HEK293 (cell line): ENCODE data around the gene ILRUN.

ENCODE experiments used
- CTCF ChIA-PET: fragments of 350-600 bp; formaldehyde crosslinking; extraction: SDS; loops from one replicate; lab custom pipeline; 2021; ENCODE audit warnings: antibody characterized with exemption; lab: Yijun Ruan, JAX
- POLR2A ChIA-PET: fragments of 300-600 bp; formaldehyde crosslinking; extraction: SDS; loops from one replicate; lab custom pipeline; 2020; ENCODE audit warnings: antibody characterized with exemption, inconsistent platforms; lab: Yijun Ruan, JAX
- H3K27ac ChIP-seq: fragments of 200-500 bp; sonication (Bioruptor generic); 2 replicates; pipeline ENCODE4 v1.5.1; 2014; ENCODE audit warnings: low read depth, low read length, control low read depth, inconsistent platforms; ENCODE audit errors: extremely low read depth
- H3K36me3 ChIP-seq, 2 experiments: fragments of 200-500 bp in 1 of 2; sonication (Bioruptor generic) in 1 of 2; 1 replicate in 1 of 2; 2 replicates in 1 of 2; pipeline ENCODE4 v1.5.1; 2014 to 2017; ENCODE audit warnings: inconsistent platforms in 2 of 2, low read length in 2 of 2; ENCODE audit not compliant: control insufficient read depth in 2 of 2, insufficient read depth in 1 of 2
- H3K4me1 ChIP-seq: fragments of 200-500 bp; sonication (Bioruptor generic); 2 replicates; pipeline ENCODE4 v1.5.1; 2014; ENCODE audit warnings: mild to moderate bottlenecking, low read length, inconsistent platforms; ENCODE audit not compliant: control insufficient read depth, insufficient read depth
- H3K4me3 ChIP-seq: 2 replicates; pipeline ENCODE4 v1.5.1; 2011; ENCODE audit warnings: low read depth, mild to moderate bottlenecking, control low read depth, low read length, moderate library complexity
- H3K9me3 ChIP-seq: fragments of 200-500 bp; sonication (Bioruptor generic); 2 replicates; pipeline ENCODE4 v1.5.1; 2014; ENCODE audit warnings: low read depth, low read length, inconsistent platforms; ENCODE audit not compliant: control insufficient read depth, insufficient read depth
- ATF2 ChIP-seq: fragments of 450-650 bp; formaldehyde crosslinking; IDR thresholded peaks from 2 replicates; pipeline ENCODE4 v1.5.1; 2016; ENCODE audit warnings: missing biosample characterization, missing genetic modification characterization, low read depth
- FEZF1 ChIP-seq: fragments of 450-650 bp; formaldehyde crosslinking; IDR thresholded peaks from 2 replicates; pipeline ENCODE4 v1.5.1; 2016; ENCODE audit warnings: missing biosample characterization, missing genetic modification characterization
- GLI2 ChIP-seq: fragments of 450-650 bp; formaldehyde crosslinking; IDR thresholded peaks from 2 replicates; pipeline ENCODE4; 2017; ENCODE audit warnings: missing biosample characterization, missing genetic modification characterization, low read depth, borderline replicate concordance
- MYNN ChIP-seq: fragments of 450-650 bp; formaldehyde crosslinking; IDR thresholded peaks from 2 replicates; pipeline ENCODE4 v1.5.1; 2016; ENCODE audit warnings: missing biosample characterization, missing genetic modification characterization, borderline replicate concordance
- MZF1 ChIP-seq: fragments of 450-650 bp; formaldehyde crosslinking; IDR thresholded peaks from 2 replicates; pipeline ENCODE4 v1.5.1; 2017; ENCODE audit warnings: missing biosample characterization, missing genetic modification characterization, borderline replicate concordance
- SCRT1 ChIP-seq: fragments of 450-650 bp; formaldehyde crosslinking; IDR thresholded peaks from 2 replicates; pipeline ENCODE4 v1.5.1; 2016; ENCODE audit warnings: missing biosample characterization, missing genetic modification characterization, borderline replicate concordance
- SP3 ChIP-seq: fragments of 450-650 bp; formaldehyde crosslinking; IDR thresholded peaks from 2 replicates; pipeline ENCODE4 v1.5.1; 2016; ENCODE audit warnings: missing biosample characterization, missing genetic modification characterization
- ZBTB1 ChIP-seq: fragments of 450-650 bp; formaldehyde crosslinking; IDR thresholded peaks from 2 replicates; pipeline ENCODE4 v1.5.1; 2016; ENCODE audit warnings: missing biosample characterization, missing genetic modification characterization
- ZBTB20 ChIP-seq: fragments of 450-650 bp; formaldehyde crosslinking; IDR thresholded peaks from 2 replicates; pipeline ENCODE4 v1.5.1; 2016; ENCODE audit warnings: missing biosample characterization, missing genetic modification characterization
- ZNF121 ChIP-seq: fragments of 450-650 bp; formaldehyde crosslinking; IDR thresholded peaks from 2 replicates; pipeline ENCODE4 v1.5.1; 2016; ENCODE audit warnings: missing biosample characterization, missing genetic modification characterization
- ZNF175 ChIP-seq: fragments of 450-650 bp; formaldehyde crosslinking; IDR thresholded peaks from 2 replicates; pipeline ENCODE4 v1.5.1; 2016; ENCODE audit warnings: missing biosample characterization, missing genetic modification characterization
- ZNF248 ChIP-seq: fragments of 450-650 bp; formaldehyde crosslinking; IDR thresholded peaks from 2 replicates; pipeline ENCODE4 v1.5.1; 2017; ENCODE audit warnings: missing biosample characterization, missing genetic modification characterization
- ZNF514 ChIP-seq: fragments of 450-650 bp; formaldehyde crosslinking; IDR thresholded peaks from 2 replicates; pipeline ENCODE4 v1.5.1; 2016; ENCODE audit warnings: missing biosample characterization, missing genetic modification characterization
- ZNF544 ChIP-seq: fragments of 450-650 bp; formaldehyde crosslinking; IDR thresholded peaks from 2 replicates; pipeline ENCODE4 v1.5.0; 2017; ENCODE audit warnings: missing biosample characterization, missing genetic modification characterization
- ZNF621 ChIP-seq: fragments of 450-650 bp; formaldehyde crosslinking; IDR thresholded peaks from 2 replicates; pipeline ENCODE4 v1.5.1; 2017; ENCODE audit warnings: missing biosample characterization, missing genetic modification characterization
- ZNF707 ChIP-seq: fragments of 450-650 bp; formaldehyde crosslinking; IDR thresholded peaks from 2 replicates; pipeline ENCODE4 v1.5.1; 2016; ENCODE audit warnings: missing biosample characterization, missing genetic modification characterization
- ZSCAN16 ChIP-seq: fragments of 450-650 bp; formaldehyde crosslinking; IDR thresholded peaks from 2 replicates; pipeline ENCODE4 v1.5.1; 2016; ENCODE audit warnings: missing biosample characterization, missing genetic modification characterization
- TF ChIP-seq, protein P1 (sequence below): fragments of 450-650 bp; formaldehyde crosslinking; conservative IDR thresholded peaks from 2 replicates; pipeline ENCODE4 v1.5.1; 2016; ENCODE audit warnings: low read depth, missing biosample characterization, missing genetic modification characterization

The ILRUN gene

GRCh38 chr6:34689742-34690141 lies 6.8 kb downstream of the ILRUN start:
- H3K36me3 ChIP-seq, result peaks cover 2 to 13% of the 10 kb centered on the region in 2 experiments; a peak in 2 of 3 replicates
- H3K4me1 ChIP-seq, result peaks cover 3% of the 10 kb centered on the region; the same call in 1 of the 2 replicates
- POLR2A ChIA-PET, result no interaction called here
- no peak overlapping the region for H3K4me3 ChIP-seq
- TF ChIP-seq ATF2 (tag by site-specific recombination) (no peak), ZNF175 (tag by site-specific recombination) (no peak)
- H3K9me3 ChIP-seq, result no peaks in the 10 kb centered on the region
- CTCF ChIA-PET, result interaction anchor here (0.7 kb wide), 1 partner anchor 80 kb away, joined by 3 read pairs; no protein-coding TSS in a partner anchor
- H3K27ac ChIP-seq, result no peak overlapping the region

- CTCF ChIA-PET, result no interaction called here
- Histone ChIP-seq H3K4me1 (peaks cover 6% of the 10 kb centered on the region; the same call in 1 of the 2 replicates), H3K27ac (no peak overlapping the region)
These were observed 7.6 kb downstream of the ILRUN start for GRCh38 chr6:34688956-34689355.

DNA sequence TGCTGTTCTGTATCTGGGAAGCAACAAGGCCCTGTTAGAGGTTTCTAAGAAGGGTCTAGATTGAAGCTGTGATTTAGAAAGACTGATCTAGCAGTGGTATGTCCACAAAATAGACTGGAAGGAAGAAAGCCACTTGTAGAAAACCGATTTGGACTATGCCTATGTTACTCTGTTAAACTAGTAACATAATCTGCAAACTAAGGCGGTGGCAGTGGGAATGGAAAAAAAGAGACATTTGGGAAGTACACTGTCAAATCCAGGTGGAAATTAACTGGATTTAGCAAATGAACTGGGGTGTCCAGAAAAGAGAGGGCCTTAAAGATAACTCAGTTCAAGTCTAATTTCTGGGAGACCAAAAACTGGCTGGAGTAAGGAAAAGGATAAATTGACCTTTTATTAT lies 11.6 kb downstream of the ILRUN start:
- H3K4me3 ChIP-seq, result no peak overlapping the region
- TF ChIP-seq SP3 (no peak), ZNF621 (no peak), MZF1 (no peak), ZSCAN16 (tag by site-specific recombination) (no peak), ZBTB1 (tag by site-specific recombination) (no peak), ZNF544 (tag by site-specific recombination) (no peak), FEZF1 (tag by site-specific recombination) (no peak), ZBTB20 (tag by site-specific recombination) (no peak), ZNF514 (tag by site-specific recombination) (no peak), MYNN (no peak), ZNF248 (no peak), ZNF707 (no peak), ZNF121 (tag by site-specific recombination) (no peak), ATF2 (tag by site-specific recombination) (no peak)
- TF ChIP-seq, protein P1, sequence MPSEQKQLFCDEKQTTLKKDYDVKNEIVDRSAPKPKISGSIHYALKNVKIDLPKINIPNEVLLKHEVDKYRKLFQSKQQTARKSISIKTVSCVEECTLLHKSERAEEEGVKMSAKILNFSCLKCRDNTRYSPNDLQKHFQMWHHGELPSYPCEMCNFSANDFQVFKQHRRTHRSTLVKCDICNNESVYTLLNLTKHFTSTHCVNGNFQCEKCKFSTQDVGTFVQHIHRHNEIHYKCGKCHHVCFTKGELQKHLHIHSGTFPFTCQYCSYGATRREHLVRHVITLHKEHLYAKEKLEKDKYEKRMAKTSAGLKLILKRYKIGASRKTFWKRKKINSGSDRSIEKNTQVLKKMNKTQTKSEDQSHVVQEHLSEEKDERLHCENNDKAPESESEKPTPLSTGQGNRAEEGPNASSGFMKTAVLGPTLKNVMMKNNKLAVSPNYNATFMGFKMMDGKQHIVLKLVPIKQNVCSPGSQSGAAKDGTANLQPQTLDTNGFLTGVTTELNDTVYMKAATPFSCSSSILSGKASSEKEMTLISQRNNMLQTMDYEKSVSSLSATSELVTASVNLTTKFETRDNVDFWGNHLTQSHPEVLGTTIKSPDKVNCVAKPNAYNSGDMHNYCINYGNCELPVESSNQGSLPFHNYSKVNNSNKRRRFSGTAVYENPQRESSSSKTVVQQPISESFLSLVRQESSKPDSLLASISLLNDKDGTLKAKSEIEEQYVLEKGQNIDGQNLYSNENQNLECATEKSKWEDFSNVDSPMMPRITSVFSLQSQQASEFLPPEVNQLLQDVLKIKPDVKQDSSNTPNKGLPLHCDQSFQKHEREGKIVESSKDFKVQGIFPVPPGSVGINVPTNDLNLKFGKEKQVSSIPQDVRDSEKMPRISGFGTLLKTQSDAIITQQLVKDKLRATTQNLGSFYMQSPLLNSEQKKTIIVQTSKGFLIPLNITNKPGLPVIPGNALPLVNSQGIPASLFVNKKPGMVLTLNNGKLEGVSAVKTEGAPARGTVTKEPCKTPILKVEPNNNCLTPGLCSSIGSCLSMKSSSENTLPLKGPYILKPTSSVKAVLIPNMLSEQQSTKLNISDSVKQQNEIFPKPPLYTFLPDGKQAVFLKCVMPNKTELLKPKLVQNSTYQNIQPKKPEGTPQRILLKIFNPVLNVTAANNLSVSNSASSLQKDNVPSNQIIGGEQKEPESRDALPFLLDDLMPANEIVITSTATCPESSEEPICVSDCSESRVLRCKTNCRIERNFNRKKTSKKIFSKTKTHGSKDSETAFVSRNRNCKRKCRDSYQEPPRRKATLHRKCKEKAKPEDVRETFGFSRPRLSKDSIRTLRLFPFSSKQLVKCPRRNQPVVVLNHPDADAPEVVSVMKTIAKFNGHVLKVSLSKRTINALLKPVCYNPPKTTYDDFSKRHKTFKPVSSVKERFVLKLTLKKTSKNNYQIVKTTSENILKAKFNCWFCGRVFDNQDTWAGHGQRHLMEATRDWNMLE (tag by site-specific recombination), result no peak
- H3K9me3 ChIP-seq, result no peaks in the 10 kb centered on the region
- CTCF ChIA-PET, result interaction anchor here (0.6 to 1.1 kb wide), 2 partner anchors 69 to 269 kb away, joined by 3 to 4 read pairs; no protein-coding TSS in a partner anchor
- peaks cover 2 to 8% of the 10 kb centered on the region in 2 experiments; a peak in 2 of 3 replicates for H3K36me3 ChIP-seq
- H3K27ac ChIP-seq, result no peak overlapping the region
- peaks cover 15% of the 10 kb centered on the region for H3K4me1 ChIP-seq
- POLR2A ChIA-PET, result no interaction called here

More at GRCh38 chr6:34688956-34689355, 7.6 kb downstream of the ILRUN start:
- peaks cover 2 to 13% of the 10 kb centered on the region in 2 experiments; a peak in 2 of 3 replicates for H3K36me3 ChIP-seq
- no peaks in the 10 kb centered on the region for H3K9me3 ChIP-seq
- H3K4me3 ChIP-seq, result no peak overlapping the region
- TF ChIP-seq SCRT1 (tag by site-specific recombination) (no peak), ZSCAN16 (tag by site-specific recombination) (0 out of 2 replicates have a peak, but pooled peaks have one; percentile 50), GLI2 (tag by site-specific recombination) (no peak)
- TF ChIP-seq, all 188 proteins: peak for 1
- POLR2A ChIA-PET, result no interaction called here
